SK-N-DZ (cell line): ENCODE data around the gene ITLN1. TPM values are rescaled to one million over a fixed set of nuclear protein-coding genes. Genes with fewer than 3 reads are reported as not detected.
"Not testable (repeated sequence)": the region's sequence is repeated elsewhere in the genome, so short reads cannot be mapped to it uniquely, and the experiment has no call there.

Source experiments
- DNase-seq: peaks from one replicate; pipeline ENCODE4 v3.0.0-alpha.2; 2015; ENCODE audit warnings: low spot score
- polyA plus RNA-seq, 2 experiments: library from polyadenylated mRNA; depleted of rRNA; stranded (reverse); fragments of >200 nt; gene quantifications; 2 replicates each; pipeline ENCODE4 v1.2.3, GENCODE V29; 2014

Gene ITLN1
- polyA plus RNA-seq (2014; cell fraction: cytosol; rRNA removed), result not detected in 2 replicates
- polyA plus RNA-seq (2014; cell fraction: nucleus; rRNA removed), result not detected in 2 replicates

DNA sequence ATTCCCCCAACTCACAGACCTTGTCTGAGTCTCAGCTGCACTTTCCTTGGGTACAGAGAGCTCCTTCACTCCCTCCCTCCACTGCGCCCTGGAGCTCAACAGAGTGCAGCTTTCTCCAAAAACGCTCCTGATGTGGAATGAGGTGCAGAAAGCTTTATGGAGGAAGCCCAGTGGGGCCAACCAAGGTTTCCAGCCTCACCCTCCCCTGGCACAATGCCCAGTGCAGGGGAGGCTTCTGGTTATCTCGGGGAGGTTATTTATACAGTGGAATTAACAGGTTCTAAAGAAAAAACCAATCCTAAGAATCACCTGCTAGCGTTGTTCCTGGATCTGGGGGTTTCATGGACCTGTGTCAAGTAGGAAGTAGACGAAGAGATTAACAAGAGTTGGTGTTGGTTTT is at the start of gene ITLN1:
TSS of gene ITLN1 (minus strand) at position 139 of the 400 bp plus-strand sequence. CDS start 303 bp downstream, outside the sequence.
- DNase-seq, result no peak

DNA sequence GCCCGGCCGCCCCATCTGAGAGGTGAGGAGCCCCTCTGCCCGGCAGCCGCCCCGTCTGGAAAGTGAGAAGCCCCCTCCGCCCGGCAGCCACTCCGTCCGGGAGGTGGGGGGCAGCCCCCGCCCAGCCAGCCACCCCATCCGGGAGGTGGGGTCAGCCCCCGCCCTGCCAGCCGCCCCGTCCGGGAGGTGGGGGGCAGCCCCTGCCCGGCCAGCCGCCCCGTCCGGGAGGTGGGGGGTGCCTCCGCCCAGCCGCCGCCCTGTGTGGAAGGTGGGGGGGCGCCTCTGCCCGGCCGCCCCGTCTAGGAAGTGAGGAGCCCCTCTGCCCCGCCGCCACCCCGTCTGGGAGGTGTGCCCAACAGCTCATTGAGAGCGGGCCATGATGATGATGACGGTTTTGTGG is 48.3 kb upstream of the ITLN1 start:
- DNase-seq, result not testable (repeated sequence)

DNA sequence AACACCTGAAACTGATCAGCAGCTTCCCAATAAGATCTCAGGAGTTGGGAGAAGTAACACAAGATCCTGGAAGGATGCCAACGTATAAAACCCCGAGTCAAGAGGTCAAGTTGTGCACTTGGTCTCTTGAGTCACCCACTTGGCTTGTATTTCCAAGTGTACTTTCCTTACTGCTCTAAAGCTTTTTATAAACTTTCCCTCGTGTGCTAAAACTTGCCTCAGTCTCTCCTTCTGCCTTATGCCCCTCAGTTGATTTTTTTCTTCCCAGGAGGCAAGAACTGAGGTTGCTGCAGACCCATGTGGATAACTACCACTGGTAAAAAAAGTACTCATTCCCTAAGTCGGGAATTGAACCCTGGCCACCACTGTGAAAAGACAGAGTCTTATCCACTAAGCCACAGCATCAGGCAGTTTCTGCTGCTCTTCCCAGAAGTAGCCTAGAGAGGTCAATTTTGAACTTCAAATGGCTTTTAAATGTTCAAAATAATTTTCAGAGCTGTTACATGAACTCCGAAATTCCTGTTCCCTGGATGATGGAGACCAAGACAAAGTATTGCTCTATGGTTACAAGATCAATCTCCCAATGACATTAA is 40.8 kb upstream of the ITLN1 start:
- DNase-seq, result no peak

DNA sequence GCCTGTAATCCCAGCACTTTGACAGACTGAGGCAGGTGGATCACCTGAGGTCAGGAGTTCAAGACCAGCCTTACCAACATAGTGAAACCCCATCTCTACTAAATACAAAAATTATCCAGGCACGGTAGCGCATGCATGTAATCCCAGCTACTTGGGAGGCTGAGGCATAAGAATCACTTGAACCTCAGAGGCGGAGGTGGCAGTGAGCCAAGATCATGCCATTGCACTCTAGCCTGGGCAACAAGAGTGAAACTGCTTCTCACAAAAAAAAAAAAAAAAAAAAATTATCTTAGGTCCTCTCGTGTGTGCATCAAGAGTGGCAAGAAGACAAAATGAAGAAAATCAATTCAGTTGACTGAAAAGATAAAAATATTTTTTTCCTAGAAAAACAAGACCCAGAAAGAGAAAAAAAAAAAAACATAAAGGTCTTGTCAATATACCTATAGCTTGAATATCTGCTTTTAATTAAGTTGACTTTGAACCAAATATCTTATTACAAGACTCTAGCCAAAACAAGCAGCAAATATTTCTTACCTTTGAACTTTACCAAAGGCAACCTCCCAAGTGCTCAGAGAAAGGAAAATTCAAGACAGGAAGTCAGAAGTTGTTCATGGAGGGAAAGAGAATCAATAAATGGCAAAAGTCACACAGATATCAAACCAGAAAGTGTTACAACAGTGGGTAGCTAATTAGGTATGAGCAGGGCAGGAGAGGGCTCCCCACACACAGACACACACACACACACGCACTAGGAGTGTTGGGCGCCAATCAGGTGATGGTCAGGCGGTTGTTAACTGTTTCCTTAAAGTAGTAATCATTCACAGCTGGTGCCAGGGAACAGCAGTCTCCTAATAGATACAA is 40.0 kb upstream of the ITLN1 start:
- no peak for DNase-seq

DNA sequence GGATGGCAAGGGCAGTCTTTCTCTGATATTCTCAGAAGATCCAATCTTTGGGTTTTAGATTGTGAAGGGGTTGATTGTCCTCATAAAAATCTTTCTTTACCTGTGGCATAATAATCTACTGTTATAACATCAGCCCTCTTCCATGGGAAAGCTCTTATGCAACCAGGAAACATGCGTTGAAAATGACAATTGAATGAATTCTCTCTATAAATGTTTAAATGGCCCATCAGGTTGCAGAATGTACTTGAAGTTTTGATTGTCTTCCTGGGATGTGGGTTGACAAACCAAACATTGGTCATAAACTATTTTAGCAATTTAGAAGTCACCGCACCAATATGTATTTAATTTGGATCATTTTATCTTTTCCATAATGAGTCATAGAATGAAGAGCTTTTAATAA is 31.7 kb upstream of the ITLN1 start:
- no peak for DNase-seq

DNA sequence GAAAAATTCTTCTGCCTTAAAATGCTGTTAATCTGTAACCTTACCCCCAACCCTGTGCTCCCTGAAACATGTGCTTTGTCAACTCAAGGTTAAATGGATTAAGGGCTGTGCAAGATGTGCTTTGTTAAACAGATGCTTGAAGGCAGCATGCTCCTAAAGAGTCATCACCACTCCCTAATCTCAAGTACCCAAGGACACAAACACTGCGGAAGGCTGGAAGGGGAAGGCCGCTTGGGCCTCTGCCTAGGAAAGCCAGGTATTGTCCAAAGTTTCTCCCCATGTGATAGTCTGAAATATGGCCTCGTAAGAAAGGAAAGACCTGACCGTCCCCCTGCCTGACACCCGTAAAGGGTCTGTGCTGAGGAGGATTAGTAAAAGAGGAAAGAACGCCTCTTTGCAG is 28.2 kb upstream of the ITLN1 start:
- not testable (repeated sequence) for DNase-seq

DNA sequence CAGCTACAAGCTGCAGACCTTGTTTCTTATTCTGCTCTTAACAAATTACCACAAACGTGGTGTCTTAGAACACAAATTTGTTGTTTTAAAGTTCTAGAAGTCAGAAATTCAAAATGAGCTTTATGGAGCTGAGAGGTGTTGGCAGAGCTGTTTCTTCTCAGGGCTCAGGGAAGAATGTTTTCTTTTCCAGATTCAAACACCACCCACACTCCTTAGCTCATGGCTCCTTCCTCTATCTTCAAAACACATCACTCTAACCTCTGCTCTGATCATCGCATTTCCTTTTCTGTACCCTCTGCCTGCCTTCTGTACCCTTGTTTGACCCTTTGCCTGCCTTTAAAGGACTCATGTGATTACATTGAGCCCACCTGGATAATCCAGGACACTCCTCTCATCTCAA is 26.9 kb upstream of the ITLN1 start:
- no peak for DNase-seq

DNA sequence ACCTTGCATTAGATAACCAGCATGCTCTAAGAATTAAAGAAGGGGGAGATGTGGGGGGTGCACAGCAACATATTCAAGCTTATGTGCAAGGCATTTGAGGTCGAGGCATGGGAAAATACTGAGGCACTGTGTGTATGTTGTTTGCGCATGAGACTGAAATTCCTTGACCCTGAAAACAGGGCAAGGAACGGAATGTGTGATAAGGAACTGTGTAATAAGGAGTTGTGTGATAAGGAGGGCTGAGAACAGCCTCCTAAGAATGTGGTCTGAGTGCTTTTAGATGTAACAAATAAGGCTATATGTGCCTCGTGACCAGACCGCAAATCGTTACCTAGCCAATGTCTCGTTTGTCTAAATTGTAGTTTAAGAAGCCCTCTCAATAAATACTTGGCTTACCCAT is 26.5 kb upstream of the ITLN1 start:
- no peak for DNase-seq

DNA sequence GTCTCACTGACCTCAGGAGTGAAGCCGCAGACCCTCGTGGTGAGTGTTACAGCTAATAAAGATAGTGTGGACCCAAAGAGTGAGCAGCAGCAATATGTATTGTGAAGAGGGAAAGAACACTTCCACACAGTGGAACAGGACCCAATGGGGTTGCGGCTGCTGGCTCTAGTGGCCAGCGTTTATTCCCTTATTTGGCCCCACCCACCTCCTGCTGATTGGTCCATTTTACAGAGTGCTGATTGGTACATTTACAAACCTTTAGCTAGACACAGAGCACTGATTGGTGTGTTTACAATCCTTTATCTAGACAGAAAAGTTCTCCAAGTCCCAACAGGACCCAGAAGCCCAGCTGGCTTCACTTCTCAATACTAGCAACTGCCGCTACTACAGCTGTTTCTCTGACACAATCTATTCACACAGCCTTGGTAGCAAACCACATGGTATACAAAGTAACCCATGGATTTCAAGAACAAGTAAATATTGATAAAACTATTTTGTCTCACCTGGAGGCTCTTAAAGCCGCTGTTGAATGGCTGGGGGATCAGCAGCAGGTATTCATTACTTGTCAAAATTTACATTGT is 25.3 kb upstream of the ITLN1 start:
- no peak for DNase-seq

DNA sequence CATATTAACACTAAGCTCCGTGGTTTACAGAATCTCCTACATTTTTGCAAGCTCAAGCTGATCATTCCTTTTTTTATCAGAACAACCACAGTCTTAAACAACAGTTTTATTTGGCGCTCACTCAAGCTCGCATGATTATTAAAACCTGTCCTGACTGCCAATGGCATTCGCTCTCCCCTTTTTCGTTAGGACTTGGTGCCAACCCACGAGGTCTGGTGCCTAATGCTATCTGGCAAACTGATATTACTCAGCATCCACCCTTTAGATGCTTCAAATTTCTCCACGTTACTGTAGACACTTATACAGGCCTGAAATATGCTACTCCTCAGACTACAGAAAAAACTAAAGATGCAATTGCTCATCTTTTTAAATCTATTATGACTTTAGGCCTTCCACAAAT is 23.0 kb upstream of the ITLN1 start:
- DNase-seq, result no peak

DNA sequence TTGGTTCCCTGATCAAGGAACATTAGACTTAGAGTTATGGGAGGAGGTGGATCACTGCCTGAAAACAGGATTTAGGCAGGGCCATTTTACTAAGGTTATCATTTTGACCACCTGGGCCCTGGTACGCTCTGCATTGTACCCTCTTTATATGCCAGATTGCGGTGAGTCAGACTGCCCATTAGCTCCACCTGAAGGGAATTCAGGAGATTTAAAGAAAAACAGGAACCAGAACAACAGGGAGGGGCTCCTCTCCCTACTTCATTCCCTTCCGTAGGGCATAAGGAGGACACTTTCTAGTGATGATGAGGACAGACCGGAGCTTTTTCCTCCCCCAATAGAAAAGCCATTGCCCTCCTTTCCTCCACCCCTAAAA is 20.6 kb upstream of the ITLN1 start:
- no peak for DNase-seq

DNA sequence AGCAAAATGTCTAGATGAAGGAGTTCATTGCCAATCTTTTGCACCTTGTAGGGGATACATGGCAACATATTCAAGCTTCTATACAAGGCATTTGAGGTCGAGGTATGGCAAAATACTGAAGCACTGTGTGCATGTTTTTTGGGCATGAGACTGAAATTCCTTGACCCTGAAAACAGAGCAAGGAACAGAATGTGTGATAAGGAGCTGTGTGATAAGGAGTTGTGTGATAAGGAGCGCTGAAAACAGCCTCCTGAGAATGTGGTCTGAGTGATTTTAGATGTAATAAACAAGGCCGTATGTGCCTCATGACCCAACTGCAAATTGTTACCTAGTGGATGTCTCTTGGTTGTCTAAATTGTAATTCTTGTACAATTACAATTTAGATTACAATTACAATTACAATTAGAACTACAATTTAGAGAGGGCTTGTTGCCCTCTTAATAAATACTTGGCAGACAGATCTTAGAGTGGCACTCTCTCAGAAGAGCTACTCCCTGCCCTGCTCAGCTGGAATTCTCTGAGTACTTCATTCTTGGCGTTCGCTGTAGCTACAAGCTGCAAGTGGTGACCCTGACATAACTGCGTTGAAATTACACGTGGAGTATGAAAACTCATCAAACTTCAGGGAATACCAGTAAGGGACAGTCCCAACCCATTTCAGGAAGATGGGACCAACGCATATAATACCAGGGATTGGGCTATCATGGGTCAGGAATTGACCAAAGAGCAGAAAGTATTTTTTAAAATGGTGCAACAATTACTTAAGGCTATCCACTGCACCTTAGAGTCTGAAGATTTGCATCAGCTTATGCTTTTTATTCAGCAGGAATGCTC is 20.0 kb upstream of the ITLN1 start:
- DNase-seq, result no peak

DNA sequence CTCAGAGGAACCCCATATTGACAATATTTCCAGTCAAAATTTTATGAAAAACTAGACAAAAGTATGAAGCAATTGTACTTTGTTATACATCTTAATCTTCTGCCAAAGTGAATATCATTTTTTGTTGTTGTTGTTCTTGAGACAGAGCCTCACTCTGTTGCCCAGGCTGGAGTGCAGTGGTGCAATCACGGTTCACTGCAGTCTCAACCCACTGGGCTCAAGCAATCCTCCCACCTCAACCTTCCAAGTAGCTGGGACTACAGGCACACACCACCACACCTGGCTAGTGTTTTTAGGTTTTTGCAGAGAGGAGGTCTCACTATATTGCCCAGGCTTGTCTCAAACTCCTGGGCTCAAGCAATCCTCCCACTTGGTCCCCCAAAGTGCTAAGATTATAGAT is 17.3 kb upstream of the ITLN1 start:
- not testable (repeated sequence) for DNase-seq

DNA sequence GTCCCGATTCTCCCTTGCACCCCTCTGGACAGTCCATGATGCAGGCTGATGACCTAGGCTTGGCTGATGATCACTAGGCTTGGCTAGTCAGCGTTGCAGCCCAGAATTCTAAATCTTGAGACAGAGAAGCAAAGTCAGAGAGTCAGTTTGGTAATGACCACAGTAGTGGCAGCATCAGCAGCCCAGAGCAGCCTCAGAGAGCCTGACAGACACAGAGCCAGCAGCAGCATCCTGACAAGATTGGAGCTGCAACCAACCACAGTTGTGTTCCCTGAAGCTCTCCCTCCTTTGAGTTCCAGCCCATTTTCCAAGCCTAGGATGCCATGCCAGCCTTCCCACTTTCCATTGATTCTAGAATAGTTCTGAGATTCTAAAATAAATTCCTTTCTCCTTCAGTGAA is 16.8 kb upstream of the ITLN1 start:
- DNase-seq, result no peak

DNA sequence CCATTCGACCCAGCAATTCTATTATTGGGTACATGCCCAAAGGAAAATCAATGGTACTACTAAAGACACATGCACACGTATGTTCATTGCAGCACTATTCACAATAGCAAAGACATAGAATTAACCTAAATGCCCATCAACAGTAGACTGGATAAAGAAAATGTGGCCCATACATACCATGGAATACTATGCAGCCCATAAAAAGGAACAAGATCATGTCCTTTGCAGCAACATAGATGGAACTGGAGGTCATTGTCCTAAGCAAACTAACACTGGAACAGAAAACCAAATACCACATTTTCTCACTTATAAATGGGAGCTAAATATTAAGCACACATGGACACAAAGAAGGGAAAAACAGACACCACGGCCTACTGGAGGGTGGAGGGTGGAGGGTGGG is 15.7 kb upstream of the ITLN1 start:
- DNase-seq, result not testable (repeated sequence)

DNA sequence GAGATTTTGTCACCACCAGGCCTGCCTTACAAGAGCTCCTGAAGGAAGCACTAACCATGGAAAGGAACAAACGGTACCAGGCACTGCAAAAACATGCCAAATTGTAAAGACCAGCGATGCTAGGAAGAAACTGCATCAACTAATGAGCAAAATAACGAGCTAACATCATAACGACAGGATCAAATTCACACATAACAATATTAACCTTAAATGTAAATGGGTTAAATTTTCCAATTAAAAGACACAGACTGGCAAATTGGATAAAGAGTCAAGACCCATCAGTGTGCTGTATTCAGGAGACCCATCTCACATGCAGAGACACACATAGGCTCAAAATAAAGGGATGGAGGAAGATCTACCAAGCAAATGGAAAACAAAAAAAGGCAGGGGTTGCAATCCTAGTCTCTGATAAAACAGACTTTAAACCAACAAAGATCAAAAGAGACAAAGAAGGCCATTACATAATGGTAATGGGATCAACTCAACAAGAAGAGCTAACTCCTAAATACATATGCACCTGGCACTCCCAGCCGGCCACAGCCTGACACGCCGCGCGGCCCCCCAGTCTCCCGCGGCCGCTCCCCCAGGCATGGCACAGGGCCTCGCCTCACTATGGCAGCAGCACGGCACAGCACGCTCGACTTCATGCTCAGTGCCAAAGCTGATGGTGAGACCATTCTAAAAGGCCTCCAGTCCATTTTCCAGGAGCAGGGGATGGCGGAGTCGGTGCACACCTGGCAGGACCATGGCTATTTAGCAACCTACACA is 9.6 kb upstream of the ITLN1 start:
- not testable (repeated sequence) for DNase-seq

DNA sequence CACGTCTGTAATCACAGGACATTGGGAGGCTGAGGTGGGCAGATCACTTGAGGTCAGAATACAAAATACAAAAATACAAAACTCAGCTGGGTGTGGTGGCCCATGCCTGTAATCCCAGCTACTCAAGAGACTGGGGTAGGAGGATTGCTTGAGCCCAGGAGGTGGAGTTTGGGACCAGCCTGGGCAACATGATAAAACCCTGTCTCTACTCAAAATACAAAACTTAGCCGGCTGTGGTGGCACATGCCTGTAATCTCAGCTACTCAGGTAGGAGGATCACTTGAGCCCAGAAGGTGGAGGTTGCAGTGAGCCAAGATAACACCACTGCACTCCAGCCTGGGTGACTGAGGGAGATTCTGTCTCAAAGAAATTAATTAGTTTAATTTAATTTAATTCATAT is 6.5 kb upstream of the ITLN1 start:
- DNase-seq, result no peak

DNA sequence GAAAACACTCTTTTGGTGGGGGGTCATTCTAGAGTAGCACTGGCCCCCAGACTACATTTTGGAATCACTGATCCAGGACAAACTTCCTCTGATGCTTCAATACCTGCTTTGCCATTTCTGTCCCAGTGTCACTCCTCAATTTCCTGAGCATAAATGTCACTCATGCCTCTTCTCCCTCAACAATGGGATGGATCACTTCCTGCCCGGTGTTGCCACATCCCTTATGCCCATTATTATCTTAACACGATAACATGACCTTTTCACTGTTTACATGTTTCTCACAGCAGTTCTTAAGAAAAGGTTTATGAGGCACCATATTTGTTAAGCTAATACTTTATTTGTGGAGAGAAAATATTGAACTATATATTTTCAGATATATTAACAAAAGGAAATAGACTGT is 3.9 kb upstream of the ITLN1 start:
- no peak for DNase-seq

DNA sequence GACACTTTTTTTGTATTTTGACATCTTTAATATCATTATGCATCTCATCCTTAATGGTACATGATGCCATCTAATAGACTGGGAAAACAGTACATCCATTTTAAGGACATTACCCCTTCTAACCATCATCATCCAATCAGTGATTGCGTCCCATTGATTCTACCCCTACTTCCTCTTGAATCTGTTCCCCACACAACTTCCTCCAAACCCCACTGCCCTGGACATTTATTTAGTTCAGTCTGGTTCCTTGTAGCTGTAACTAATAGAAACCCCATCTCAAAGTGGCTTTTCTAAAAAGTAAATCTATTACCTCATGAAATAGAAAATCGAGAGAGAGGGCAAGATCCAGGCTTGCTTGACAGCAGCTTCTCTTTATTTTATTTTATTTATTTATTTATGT is 2.1 kb upstream of the ITLN1 start:
- no peak for DNase-seq

DNA sequence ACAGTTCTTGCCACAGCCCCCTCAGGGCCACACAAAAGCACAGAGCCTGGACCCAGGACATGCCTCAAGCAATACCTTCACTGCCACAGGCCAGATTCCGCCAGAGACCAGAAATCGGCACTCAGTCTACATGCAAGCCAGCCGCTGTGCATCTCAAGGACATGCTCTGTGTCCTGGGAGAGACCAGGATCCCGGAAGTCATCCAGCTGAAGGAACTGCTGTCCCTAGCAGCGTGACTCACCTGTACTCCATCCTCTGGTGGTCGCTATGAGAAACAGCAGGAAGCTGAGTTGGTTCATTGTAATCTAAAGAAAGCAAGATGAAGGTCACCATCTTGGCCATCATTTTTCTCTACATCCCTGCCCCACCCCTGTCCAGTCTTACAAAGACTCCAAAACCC is 401 bp downstream of the ITLN1 start:
- no peak for DNase-seq
